Vagina (tissue), 2 donors: ENCODE measurements around the gene TMEM59L.

Source experiments
- CTCF ChIP-seq, 3 experiments: fragments of 450-650 bp in 2 of 3; fragments of 200-600 bp in 1 of 3; sonication (generic) in 1 of 3; IDR thresholded peaks; one replicate each; pipeline ENCODE4 v1.5.1; 2017 to 2019; ENCODE audit warnings: antibody characterized with exemption in 3 of 3, mild to moderate bottlenecking in 2 of 3, moderate library complexity in 2 of 3
- POLR2A ChIP-seq, 2 donors: fragments of 450-650 bp; IDR thresholded peaks; one replicate each; pipeline ENCODE4 v1.6.1; 2017; ENCODE audit warnings: antibody characterized with exemption in 2 of 2, mild to moderate bottlenecking in 2 of 2, moderate library complexity in 2 of 2

GRCh38 chr19:18609717-18610051 is 3.0 kb upstream of the TMEM59L start:
- TF ChIP-seq CTCF (IDR thresholded peaks at IDR 0.05) (no peak), POLR2A (IDR thresholded peaks at IDR 0.05) (no peak)
